HG03025 (cell line): ENCODE data around the gene OVCH1.
"Not testable (repeated sequence)": the region's sequence is repeated elsewhere in the genome, so short reads cannot be mapped to it uniquely, and the experiment has no call there.

Experiments used
- ATAC-seq: cut with Tn5 transposase; IDR thresholded peaks from one replicate; pipeline ENCODE4 v1.9.1; 2021; ENCODE audit warnings: mild to moderate bottlenecking, moderate library complexity; ENCODE audit not compliant: unreplicated experiment, low FRiP score

OVCH1 gene

DNA sequence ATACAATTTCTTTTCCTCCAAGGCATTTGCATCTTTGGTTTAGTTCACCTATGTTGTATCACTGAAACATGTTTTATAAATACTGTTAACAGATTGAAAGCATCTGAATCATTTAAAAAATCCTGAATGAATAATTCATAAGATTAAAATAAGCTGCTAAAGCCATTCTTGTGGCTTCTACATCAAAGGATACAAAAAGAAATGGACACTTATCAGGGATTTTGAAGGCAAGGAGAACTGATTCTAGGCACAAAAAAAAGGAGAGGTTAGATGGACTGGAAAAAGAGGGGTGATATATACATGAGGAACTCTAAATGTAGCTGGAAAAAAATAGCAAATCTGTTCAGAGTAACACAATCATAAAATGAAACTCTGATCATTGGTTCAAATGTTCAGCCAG lies 5.8 kb upstream of the OVCH1 start:
- ATAC-seq: no peak

- ATAC-seq: no peak
These were observed 1.7 kb upstream of the OVCH1 start for GRCh38 chr12:29499235-29499634.

DNA sequence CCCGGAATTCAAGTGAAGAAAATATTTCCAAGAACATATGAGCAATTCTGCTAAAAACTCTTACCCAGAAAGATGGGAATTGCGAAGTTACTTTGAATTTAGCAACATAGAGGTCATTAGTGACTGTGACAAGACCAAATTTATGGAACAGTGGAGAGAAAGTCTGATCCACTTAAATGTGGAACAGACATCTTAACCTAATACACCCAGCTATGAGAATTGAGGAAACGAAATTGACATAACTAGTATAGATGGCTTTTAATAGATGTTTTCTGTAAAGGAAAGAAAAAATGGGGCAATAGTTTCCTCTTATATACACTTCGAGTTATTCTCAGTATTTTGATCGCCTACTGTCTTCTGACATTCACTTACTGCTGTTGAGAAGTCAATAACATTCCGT lies 4.6 kb downstream of the OVCH1 start:
- no peak for ATAC-seq

GRCh38 chr12:29486972-29487371 lies 10.5 kb downstream of the OVCH1 start:
- no peak for ATAC-seq

- ATAC-seq: no peak
These were observed 34.3 kb downstream of the OVCH1 start for GRCh38 chr12:29463198-29463597.

- no peak for ATAC-seq
These were observed 37.4 kb downstream of the OVCH1 start for GRCh38 chr12:29460082-29460481.

- no peak for ATAC-seq
These were observed 42.4 kb downstream of the OVCH1 start for GRCh38 chr12:29455087-29455486.

DNA sequence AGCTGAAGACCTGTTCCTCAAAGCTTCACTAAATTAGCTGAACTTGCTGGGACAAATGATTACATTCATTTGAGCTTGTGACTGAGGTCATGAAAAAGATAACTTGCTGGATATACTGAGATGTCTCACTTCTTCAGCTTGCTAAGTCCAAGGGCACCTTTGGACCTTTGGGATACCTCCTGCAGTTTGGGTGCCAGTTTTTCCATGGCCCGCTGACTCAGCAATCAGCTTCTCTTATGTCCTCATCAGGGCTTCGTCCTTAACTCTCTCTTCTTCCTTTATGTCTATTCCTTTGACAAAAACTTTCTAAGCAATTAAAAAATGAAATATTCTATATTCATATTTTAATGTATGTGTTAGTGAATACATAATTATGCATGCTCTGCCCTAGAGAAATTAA lies 45.6 kb downstream of the OVCH1 start:
- no peak for ATAC-seq

- ATAC-seq: no peak
These were observed 49.3 kb downstream of the OVCH1 start for GRCh38 chr12:29448157-29448556.

DNA sequence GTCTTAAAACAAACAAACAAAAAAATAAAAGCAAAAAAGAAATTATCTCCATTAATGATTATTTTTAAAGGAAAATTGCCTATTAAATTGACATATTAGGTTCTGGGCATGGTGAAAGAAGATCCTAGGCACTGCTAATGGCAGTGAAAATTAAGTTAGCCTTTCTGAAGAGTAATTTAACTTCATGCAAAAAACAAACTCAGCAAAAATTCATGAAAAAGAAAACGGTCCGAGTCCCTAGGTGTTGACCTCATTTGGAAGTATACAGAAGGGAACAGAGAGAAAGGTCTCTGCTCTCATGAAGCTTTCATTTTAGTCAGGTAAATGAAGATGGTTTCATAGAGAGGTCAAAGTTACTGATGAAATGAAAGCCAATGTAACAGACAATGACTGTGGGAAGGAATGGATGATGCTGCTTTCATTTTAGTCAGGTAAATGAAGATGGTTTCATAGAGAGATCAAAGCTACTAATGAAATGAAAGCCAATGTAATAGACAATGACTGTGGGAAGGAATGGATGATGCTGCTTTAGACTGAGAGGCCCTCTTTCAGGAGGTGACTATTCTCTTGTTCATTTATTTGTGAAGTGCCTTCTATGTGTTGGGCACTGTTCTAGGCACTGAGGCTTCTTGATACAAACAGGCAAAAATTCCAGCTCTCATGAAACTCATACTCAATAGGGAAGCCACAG lies 50.1 kb downstream of the OVCH1 start:
- no peak for ATAC-seq

DNA sequence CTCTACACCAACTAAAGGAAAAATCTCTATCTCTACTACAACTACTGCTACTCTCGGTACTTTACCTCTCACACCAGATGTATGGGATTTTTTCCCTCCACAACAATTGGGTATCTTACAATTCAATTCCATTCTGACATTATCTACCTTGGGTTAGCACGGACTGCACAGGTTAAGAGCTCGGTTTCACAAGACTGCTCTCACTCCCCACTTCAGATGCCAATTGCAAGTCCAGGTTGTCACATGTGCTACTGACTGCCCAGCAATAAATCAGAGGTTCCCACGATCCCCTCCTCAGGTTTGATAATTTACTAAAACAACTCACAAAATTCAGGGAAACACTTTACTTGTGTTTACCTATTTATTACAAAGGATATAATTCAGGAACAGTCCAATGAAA lies 58.0 kb downstream of the OVCH1 start:
- no peak for ATAC-seq

GRCh38 chr12:29438752-29439408 lies 58.6 kb downstream of the OVCH1 start:
- ATAC-seq: no peak

- ATAC-seq: no peak
These were observed 59.9 kb downstream of the OVCH1 start for GRCh38 chr12:29437575-29437974.

DNA sequence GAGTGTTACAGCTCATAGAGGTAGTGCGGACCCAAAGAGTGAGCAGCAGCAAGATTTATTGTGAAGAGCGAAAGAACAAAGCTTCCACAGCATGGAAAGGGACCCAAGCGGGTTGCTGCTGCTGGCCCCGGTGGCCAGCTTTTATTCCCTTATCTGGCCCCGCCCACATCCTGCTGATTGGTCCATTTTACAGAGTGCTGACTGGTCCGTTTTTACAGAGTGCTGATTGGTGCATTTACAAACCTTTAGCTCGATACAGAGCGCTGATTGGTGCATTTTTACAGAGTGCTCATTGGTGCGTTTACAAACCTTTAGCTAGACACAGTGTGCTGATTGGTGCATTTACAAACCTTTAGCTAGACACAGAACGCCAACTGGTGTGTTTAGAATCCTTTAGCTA lies 60.7 kb downstream of the OVCH1 start:
- ATAC-seq: not testable (repeated sequence)

GRCh38 chr12:29431513-29431912 lies 66.0 kb downstream of the OVCH1 start:
- ATAC-seq: no peak

DNA sequence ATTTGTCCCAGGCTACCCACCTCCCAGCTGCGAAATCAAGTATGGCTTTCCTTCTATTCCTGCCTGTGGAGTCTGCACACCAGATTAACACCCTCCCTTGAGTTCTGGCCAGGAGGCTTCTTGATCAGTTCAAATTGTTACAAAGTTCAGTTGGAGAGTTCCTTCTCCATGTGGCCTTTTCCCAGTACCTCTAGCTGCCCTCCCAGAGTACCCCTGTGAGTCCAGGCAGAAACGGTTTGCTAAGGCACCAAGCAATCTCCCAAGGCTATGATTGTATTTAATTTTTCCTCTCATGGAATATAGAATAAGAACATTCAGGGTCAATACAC lies 66.8 kb downstream of the OVCH1 start:
- ATAC-seq: no peak

DNA sequence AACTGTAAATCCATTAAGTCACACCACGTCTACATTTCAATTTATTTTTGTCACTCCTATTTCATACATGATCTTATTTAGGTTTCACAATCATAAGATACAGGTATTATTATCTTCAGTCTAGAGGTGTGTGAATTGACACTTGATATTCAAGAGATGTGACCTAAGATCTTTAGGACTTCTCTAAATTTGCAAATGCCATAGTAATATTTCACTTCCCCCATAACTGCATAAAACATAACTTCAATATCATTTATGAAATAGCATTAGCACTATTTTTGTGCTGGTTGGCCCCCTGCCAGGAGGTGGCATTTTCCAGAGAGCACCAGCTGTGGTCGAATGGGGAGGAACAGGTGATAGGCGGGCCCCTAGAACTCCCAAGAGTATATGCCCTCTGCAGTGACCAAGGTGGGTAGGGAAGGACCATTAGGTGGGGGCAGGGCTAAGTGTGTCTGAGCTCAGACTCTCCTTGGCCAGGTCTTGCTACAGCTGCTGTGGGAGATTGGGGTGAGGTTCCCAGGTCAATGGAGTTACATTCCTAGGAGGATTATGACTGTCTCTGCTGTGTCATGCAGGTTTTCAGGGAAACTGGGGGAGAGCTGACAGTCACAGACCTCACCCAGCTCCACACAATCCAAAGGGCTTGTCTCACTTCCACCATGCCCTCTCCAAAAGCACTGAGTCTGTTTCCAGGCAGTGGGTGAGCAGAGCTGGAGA lies 67.3 kb downstream of the OVCH1 start:
- no peak for ATAC-seq

DNA sequence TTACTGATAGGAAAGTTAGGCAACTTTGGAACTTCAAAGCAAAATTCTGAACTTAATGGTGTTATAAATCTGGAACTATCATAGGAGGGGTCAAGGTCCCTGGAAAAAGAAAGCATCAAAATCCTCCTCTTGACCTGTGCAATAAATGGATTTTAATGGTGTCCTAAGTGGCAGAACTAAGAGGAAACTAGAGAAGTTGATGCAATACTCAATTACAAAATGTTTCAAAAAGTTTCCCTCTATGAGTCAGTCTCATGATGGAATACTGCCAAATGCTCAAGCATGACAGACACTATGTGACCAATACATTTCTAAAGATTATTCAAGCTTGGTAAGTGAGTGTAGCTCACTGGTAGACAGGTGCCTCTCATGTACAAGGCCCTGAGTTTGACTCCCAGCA lies 68.9 kb downstream of the OVCH1 start:
- ATAC-seq: no peak

DNA sequence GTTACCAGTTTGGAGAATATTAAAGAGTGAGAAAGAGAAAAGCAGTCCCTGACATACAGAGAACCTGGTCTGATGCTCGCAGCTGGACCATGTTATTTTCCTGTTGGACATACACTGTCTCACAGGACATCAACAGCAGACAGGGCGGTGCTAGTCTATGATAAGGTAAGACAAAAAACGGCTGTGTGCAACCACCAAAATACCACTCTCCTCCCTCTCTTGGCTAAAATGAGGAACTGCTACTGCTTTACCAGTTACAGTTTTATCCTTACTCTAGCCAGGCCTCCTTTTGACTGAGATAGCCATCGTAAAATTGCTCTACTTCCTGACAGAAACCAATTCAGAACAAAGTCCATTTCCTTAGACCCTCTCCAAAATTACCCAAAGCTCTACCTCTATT lies 69.5 kb downstream of the OVCH1 start:
- peak; percentile 97 for ATAC-seq

GRCh38 chr12:29426498-29426897 lies 71.0 kb downstream of the OVCH1 start:
- ATAC-seq: no peak

DNA sequence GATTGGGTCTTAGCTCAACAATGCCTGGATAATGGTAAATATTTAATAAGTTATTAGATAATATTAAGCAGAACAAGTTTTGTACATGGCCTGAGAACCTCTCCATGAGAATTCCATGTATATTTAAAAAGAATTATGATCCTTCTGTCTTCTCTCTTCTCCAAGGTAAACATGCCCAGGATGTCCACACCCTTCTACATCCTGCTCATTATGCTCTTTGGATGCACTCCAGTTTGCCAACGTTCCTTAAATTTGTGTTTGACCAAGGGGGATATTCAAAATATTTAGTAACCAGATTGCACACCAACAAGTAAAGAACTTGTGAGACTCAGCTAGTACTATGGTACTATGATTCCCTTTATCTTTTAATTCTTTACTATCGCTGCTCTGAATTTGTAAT lies 71.8 kb downstream of the OVCH1 start:
- no peak for ATAC-seq

DNA sequence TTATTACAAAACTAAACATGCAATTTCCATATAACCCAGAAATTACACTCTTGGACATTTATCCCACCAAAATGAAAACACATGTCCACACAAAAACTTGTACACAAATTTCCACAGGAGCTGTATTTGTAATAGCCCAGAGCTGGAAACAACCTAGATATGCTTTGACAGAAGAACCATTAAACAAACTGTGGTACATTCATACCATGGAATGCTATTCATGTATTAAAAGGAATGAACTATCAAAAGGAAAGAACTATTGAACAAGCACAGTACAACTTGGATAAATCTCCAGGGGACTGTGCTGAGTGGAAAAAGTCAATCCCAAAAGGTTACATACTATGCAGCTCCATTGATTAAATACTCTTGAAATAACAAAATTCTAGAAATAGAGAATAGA lies 80.7 kb downstream of the OVCH1 start:
- no peak for ATAC-seq
